Right kidney (tissue), 1 donor: ENCODE results near the gene FBRSL1.
A peak's percentile ranks its signal among the peaks of the same experiment; 100 is the strongest.

Source experiments
- DNase-seq: peaks from one replicate; pipeline ENCODE4 v3.0.0-alpha.2; 2016

Gene FBRSL1

GRCh38 chr12:132497514-132498405, 7.8 kb downstream of the FBRSL1 start:
- DNase-seq: no peak

DNA sequence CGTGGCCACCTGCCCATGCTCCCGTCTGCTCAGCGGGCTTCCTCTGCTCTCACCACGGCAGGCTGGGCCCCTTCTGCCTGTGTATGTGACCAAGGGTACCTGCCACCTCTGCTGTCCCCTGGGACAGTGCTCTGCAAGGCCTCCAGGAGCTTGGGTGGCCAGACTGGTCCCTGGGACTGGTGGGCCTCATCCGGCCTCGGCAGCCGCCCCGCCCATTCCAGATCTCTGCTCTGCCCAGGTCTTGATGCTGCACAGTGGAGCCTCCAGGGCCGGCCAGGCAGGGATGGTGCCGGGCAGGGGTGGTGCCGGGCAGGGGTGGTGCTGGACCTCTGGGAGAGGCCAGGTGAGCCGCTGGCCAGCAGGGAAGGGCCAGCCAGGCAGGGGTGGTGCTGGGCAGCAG, 9.0 kb downstream of the FBRSL1 start:
- DNase-seq: no peak

- DNase-seq: no peak
Observed at GRCh38 chr12:132500142-132500855, 10.3 kb downstream of the FBRSL1 start.

- no peak for DNase-seq
Observed at GRCh38 chr12:132500856-132501180, 10.9 kb downstream of the FBRSL1 start.

- no peak for DNase-seq
Observed at GRCh38 chr12:132501204-132501940, 11.4 kb downstream of the FBRSL1 start.

DNA sequence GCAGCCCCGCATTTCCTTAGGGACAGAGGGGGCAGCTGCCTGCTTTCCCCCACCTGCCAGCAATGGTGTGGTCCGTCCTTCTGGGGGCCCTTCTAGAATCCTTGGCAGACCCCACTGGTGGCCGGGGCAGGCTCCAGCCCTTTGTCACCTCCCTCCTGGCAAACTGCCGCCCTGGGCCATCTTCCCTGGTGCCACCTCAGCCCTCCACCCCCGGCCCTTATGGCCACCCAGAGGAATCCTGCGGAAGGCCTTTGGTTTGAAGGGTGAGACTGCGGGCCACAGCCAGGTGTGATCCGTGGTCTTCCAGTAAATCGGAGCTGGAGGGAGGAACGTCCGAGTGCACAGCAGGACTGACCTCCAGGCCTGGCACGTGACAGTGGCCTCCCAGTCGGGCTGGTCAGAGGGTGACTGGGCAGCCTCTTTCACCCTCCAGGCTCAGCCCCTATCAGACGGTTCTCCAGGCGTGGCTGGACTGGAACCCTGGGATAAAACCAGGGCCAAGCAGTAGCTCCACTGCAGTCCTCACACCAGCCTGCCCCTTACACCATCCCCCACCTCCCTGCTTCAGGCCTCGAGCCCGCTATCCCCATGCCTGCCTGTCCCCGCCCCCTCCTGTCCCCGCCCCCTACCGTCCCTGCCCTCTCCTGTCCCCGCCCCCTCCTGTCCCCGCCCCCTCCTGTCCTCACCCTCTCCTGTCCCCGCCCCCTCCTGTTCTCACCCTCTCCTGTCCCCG, 12.4 kb downstream of the FBRSL1 start:
- DNase-seq: no peak

GRCh38 chr12:132502882-132503193, 12.9 kb downstream of the FBRSL1 start:
- DNase-seq: no peak

DNA sequence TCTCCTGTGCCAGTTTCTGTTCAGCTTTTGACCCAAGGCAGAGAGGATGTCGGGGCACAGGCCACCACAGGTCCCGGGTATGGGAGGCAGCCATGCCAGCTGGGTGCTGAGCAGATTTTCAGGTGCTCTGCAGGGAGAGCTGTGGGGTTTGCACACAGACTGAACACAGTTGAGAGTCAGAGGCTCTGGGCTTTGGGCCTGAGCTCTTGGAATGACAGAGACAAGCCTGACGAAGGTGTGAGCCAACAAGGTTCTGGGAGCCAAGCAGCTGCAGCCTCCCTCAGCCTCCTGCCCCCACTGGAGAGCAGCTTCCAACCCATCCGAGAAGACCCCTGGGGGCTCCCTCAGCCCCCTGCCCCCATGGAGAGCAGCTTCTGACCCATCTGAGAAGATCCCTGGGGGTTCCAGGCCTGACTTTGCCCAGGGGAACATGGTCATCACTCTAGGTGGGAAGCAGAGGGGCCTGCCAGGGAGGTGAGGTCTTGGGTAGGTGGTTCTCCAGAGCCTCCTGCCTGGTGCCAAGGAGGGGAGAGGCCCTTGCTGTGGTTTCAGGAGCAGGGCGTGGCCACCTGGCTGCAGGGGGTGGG, 13.8 kb downstream of the FBRSL1 start:
- DNase-seq: no peak

DNA sequence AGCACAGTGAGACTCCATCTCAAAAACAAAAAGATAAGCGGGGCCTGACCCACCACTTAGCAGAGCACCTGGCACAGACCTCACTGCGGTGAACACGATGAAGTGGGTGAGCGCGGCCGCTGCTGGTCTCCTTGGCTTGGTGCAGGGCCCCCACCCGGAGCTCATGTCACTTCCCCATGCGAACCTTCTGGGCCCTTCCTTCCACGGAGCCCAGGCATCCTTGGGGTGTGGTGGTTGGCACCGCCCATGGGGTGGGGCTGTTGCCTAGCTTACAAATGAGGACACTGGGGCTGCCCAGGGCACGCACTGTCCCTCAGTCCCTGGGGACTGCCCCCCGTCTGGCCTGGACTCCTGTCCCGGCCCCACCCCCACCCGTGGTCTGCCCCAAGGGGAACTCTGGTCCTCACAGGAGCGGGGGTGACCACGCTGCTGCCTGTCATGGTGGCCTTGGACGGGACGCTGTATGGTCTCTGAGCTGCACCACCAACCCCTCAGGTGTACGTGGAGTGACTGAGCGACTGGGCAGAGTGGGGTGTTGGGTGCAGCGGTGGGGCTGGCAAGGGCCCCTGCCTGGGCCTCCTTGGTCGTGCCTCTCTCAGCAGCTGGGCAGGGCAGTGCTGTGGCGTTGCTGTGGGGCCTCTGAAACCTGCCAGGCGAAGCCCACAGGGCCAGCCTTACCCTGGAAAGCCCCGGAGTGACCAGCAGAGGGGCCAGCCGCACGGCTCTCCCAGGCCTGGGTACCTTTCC, 15.3 kb downstream of the FBRSL1 start:
- no peak for DNase-seq

DNA sequence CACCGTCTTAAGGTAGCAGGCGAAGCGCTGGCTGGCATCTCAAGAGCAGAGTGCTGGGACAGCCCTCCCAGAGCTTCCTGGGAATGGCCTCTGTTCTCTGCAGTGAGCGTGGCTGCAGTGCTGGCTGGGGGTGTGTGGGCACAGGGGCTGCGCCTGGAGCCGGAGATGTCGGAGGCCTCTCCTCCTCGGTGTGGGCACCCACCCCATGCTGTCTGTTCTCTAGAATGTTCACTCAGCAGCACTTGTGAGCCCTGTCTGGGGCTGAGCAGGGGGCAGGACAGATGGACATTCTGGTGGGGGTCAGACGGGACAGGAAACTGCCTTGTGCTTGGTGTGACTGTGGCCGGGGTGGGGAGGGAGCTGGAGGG, 15.9 kb downstream of the FBRSL1 start:
- DNase-seq: no peak

DNA sequence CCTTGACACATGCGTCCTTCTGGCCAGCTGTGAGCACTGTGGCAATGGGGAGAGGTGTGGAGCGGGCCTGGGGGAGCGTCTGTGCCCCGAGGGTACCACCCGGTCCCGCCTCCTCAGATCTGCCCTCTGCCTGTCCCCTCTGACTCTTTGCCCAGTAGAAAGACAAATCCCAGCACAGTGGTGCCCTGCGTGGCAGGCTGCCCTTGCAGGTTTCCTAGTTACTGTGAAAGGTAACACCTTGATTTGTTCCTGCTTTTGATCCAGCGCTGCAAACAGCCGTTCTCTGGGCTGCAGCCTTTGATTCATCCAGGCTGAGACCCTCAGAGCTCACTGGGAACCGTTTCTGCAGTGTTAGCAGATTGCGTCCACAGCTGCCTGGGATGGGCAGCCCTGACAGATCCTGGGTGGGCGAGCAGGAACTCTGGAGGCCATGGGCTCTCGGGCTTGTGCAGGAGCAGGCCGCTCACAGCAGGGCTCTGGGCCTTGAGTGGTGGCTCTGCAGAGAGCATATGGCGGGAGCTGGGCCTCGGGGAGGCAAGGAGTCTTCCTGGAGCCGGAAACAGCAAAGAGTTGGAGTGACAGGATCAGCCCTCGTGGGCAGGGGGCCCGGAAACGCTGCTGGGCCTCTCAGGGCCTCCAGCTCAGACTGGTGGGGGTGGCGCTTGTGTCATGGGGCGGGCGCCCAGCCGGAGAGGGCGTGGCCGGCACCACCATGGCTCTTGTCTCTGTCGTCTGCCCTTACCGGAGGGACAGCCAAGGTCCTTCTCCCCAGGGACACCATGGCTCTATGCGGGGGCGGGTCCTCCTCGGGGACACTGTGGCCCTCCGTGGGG, 16.6 kb downstream of the FBRSL1 start:
- peak; percentile 75 for DNase-seq

GRCh38 chr12:132507161-132507538, 17.2 kb downstream of the FBRSL1 start:
- no peak for DNase-seq

DNA sequence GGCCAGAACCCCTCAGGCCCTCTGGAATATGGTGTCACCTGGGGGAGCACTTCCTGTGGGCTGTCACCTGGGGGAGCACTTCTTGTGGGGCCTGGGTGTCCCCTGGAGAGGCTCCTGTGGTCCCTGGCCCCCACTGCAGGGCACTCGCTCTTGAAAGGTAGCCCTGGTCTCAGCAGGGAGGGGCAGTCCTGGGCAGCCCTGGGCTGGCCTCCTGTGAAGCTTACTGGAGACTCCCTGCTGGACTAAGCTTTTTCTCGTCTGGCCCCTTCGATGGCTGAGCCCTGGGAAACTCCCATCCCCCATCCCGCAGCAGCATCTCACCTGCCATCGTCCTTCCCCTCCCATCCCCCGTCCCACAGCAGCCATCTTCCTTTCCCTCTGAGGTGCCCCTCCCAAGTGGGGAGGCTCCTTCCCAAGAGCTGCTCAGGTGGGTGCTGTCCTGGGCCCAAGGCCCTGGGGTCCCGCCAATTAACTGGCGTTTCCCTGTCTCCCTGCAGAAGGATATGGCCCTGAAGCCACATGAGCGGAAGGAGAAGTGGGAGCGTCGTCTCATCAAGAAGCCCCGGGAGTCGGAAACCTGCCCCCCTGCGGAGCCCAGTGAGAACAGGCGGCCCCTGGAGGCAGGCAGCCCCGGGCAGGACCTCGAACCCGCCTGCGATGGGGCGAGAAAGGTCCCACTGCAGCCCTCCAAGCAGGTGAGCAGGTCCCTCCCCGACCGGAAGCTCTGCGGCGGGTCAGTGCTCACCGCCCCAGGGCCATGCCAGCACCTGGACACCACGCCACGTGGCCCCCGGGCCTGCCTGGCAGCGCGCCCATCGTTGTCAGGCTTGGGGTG, 17.9 kb downstream of the FBRSL1 start:
- no peak for DNase-seq

GRCh38 chr12:132508491-132508740, 18.5 kb downstream of the FBRSL1 start:
- no peak for DNase-seq

GRCh38 chr12:132508860-132509732, 19.1 kb downstream of the FBRSL1 start:
- no peak for DNase-seq

DNA sequence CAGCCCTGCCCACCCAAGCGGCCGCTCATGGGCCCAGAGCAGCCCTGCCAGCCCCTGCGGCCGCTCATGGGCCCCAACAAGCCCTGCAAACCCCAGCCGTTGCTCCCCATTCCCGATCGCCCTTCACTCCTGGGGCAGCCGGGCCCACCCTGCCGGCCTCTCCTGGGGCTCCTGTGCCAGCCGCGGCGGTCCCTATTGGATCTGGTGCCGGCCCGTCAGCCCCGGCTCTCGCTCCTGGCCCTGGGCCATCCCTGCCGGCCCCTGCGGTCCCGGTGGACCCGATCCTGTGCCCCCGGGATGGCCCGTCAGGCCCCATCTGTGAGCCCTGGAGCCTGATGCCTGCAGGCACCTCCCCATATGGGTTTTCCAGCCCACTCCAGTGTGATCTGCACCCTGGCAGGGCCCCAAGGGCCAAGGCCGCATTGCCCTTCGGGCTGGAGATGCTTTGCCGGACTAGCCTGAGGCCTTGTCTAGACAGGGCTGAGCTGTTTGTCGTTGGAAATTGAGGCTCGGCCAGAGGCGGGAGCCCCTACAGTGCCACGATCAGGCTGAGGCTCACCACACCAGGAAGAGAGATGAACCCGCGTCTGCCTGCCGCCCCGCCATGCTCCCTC, 20.3 kb downstream of the FBRSL1 start:
- DNase-seq: no peak

GRCh38 chr12:132510746-132511477, 21.0 kb downstream of the FBRSL1 start:
- no peak for DNase-seq
